ENCODE measurements around the gene ABHD17B.

DNA sequence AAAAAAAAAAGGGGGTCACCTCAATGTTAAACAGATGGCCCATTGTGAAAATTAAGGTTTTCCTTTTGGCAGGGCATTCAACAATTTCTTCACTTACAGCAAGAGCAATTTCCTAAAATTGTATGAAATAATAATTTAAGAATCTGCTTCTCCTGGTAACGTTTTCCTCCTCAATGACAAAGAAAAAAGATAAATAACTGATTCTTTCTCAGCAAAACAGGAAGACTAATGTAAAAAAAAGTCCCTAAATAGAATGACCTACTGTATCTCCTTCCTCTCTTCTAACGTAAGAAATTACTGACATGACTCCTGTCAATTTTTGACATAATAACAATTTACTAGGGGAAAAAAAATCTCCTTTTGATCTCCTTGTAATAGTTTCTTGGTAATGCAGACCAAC, 25.5 kb downstream of the ABHD17B start:
- TF ChIP-seq POLR2AphosphoS5 (IDR thresholded peaks at IDR 0.05; ENCODE audit: insufficient read depth, low read depth, low read length) (no peak), CTCF (IDR thresholded peaks at IDR 0.05; ENCODE audit: extremely low read depth in 1 of 2, insufficient read depth in 1 of 2, low read depth in 1 of 2, low read length in 2 of 2) (no peak), POLR2A (IDR thresholded peaks at IDR 0.05; ENCODE audit: low read depth, low read length) (no peak), MYC (IDR thresholded peaks at IDR 0.05; ENCODE audit: low read depth, low read length) (no peak), EZH2 (IDR thresholded peaks at IDR 0.05; ENCODE audit: borderline replicate concordance, low read depth, low read length, severe bottlenecking) (no peak)
